Endothelial cell of umbilical vein (primary cell): ENCODE measurements around the gene CRHR1. TPM values are rescaled to one million over a fixed set of nuclear protein-coding genes. Genes with fewer than 3 reads are reported as not detected.

ENCODE experiments used
- BruUV-seq: library from RNA; stranded (reverse); fragments of 400-500 nt; replicated peaks from 2 replicates; lab custom pipeline; 2021; lab: Mats Ljungman, UMichigan
- CTCF ChIA-PET: fragments of 300-600, 350-600 bp; sonication (Branson Sonifier 250); formaldehyde crosslinking; loops from one replicate; lab custom pipeline; 2021; ENCODE audit warnings: antibody characterized with exemption, inconsistent platforms; lab: Charles Lee
- POLR2A ChIA-PET: fragments of 300-600, 350-600 bp; sonication (Branson Sonifier 250); formaldehyde crosslinking; loops from one replicate; lab custom pipeline; 2021; ENCODE audit warnings: antibody characterized with exemption, inconsistent platforms; lab: Charles Lee
- DNase-seq: peaks from one replicate; pipeline ENCODE4 v3.0.0-alpha.2; 2011; ENCODE audit warnings: low read depth, low spot score
- FAIRE-seq: peaks from 2 replicates; lab custom pipeline; 2011; peaks lifted over from hg19 to GRCh38; lab: Jason Lieb, UNC
- H2AFZ ChIP-seq: 2 replicates; pipeline ENCODE4 v1.6.0; 2012; ENCODE audit warnings: low read depth, low read length, control low read depth, inconsistent platforms
- H3K27ac ChIP-seq: 2 replicates; pipeline ENCODE4 v1.5.1; 2011; ENCODE audit warnings: low read depth, mild to moderate bottlenecking, control low read depth, low read length, moderate library complexity; ENCODE audit not compliant: insufficient read depth
- H3K27me3 ChIP-seq, 2 experiments: 2 replicates each; pipeline versions ENCODE4 v1.6.0 to v1.6.1; 2011; ENCODE audit warnings: low read length in 2 of 2, mixed read lengths in 1 of 2; ENCODE audit not compliant: control insufficient read depth in 2 of 2, insufficient read depth in 2 of 2
- H3K36me3 ChIP-seq, 2 experiments: 2 replicates in 1 of 2; 3 replicates in 1 of 2; pipeline ENCODE4 v1.5.1; 2011; ENCODE audit warnings: low read length in 2 of 2, mild to moderate bottlenecking in 1 of 2, moderate library complexity in 1 of 2; ENCODE audit not compliant: control insufficient read depth in 2 of 2, insufficient read depth in 2 of 2; ENCODE audit errors: extremely low read depth in 1 of 2
- H3K4me1 ChIP-seq: 3 replicates; pipeline ENCODE4 v1.5.1; 2011; ENCODE audit warnings: mild to moderate bottlenecking, low read length; ENCODE audit not compliant: control insufficient read depth, insufficient read depth; ENCODE audit errors: extremely low read depth
- H3K4me2 ChIP-seq: 2 replicates; pipeline ENCODE4 v1.6.1; 2011; ENCODE audit warnings: low read length, control low read depth, mixed read lengths; ENCODE audit not compliant: insufficient read depth
- H3K4me3 ChIP-seq, 3 experiments: fragments of 200-600 bp in 1 of 3; sonication (generic), shearing (Covaris generic) in 1 of 3; replicated peaks in 1 of 3; 2 replicates each; pipeline ENCODE4 v1.5.1; 2011 to 2016; ENCODE audit warnings: control low read depth in 3 of 3, low read length in 3 of 3, mild to moderate bottlenecking in 2 of 3, inconsistent platforms in 1 of 3, low read depth in 1 of 3, moderate library complexity in 1 of 3; ENCODE audit not compliant: insufficient read depth in 1 of 3
- H3K79me2 ChIP-seq: 2 replicates; pipeline ENCODE4 v1.6.0; 2012; ENCODE audit warnings: low read length, inconsistent platforms; ENCODE audit not compliant: control insufficient read depth, insufficient read depth
- H3K9ac ChIP-seq: replicated peaks from 2 replicates; pipeline ENCODE3; 2011; ENCODE audit warnings: low read length, control low read depth; ENCODE audit not compliant: insufficient read depth; ENCODE audit errors: extremely low read depth
- H3K9me1 ChIP-seq: replicated peaks from 3 replicates; pipeline ENCODE4 v1.6.0; 2011; ENCODE audit warnings: mild to moderate bottlenecking, low read length; ENCODE audit not compliant: control insufficient read depth, insufficient read depth; ENCODE audit errors: extremely low read depth
- H3K9me3 ChIP-seq: replicated peaks from 2 replicates; pipeline ENCODE4 v1.5.1; 2012; ENCODE audit warnings: low read length, inconsistent platforms; ENCODE audit not compliant: control insufficient read depth, insufficient read depth
- H4K20me1 ChIP-seq: replicated peaks from 2 replicates; pipeline ENCODE3; 2011; ENCODE audit warnings: mild to moderate bottlenecking, low read length; ENCODE audit not compliant: control insufficient read depth, insufficient read depth; ENCODE audit errors: extremely low read depth
- CTCF ChIP-seq, 2 donors: IDR thresholded peaks; 1 replicate in 1 of 2; 2 replicates in 1 of 2; pipeline ENCODE4 v1.5.1; 2011; ENCODE audit warnings: low read length in 2 of 2, mild to moderate bottlenecking in 2 of 2, moderate library complexity in 2 of 2, control low read depth in 1 of 2, inconsistent platforms in 1 of 2, low read depth in 1 of 2; ENCODE audit not compliant: insufficient read depth in 1 of 2; ENCODE audit errors: extremely low read depth in 1 of 2
- EZH2 ChIP-seq: IDR thresholded peaks from 2 replicates; pipeline ENCODE4 v1.6.1; 2012; ENCODE audit warnings: borderline replicate concordance, low read depth, mild to moderate bottlenecking, moderate library complexity, low read length, inconsistent platforms; ENCODE audit not compliant: severe bottlenecking
- FOS ChIP-seq: IDR thresholded peaks from 2 replicates; pipeline ENCODE4 v1.6.1; 2011; ENCODE audit warnings: mild to moderate bottlenecking, low read length, moderate library complexity, borderline replicate concordance; ENCODE audit not compliant: insufficient read depth
- GATA2 ChIP-seq: IDR thresholded peaks from 2 replicates; pipeline ENCODE4 v1.7.0; 2011; ENCODE audit warnings: low read depth, mild to moderate bottlenecking, moderate library complexity, mixed read lengths, low read length; ENCODE audit not compliant: insufficient read length, insufficient read depth
- JUN ChIP-seq: IDR thresholded peaks from 2 replicates; pipeline ENCODE4 v1.6.1; 2011; ENCODE audit warnings: borderline replicate concordance, low read depth; ENCODE audit not compliant: insufficient read length, insufficient read depth
- POLR2A ChIP-seq: IDR thresholded peaks from 2 replicates; pipeline ENCODE4 v1.6.1; 2012; ENCODE audit warnings: low read depth, mild to moderate bottlenecking, control low read depth, low read length
- POLR2AphosphoS5 ChIP-seq: IDR thresholded peaks from 2 replicates; pipeline ENCODE4 v1.6.1; 2012; ENCODE audit warnings: low read depth, mild to moderate bottlenecking, control low read depth, low read length, moderate library complexity; ENCODE audit not compliant: insufficient read depth
- dilution Hi-C: fragments of 300-500 bp; cut with MboI; formaldehyde crosslinking; loops from one replicate; pipeline ENCODE4 v1.15.0; 2019; ENCODE audit warnings: low sequenced_read_pairs; ENCODE audit not compliant: extremely low pct_ligation_motif_present
- intact Hi-C: fragments of 100-400 bp; cut with micrococcal nuclease; formaldehyde crosslinking; loops from one replicate; pipeline ENCODE4 v1.10.0; 2022
- polyA plus RNA-seq, 4 experiments: library from polyadenylated mRNA; depleted of rRNA in 3 of 4; stranded (reverse) in 3 of 4; unstranded in 1 of 4; fragments of >200 nt; gene quantifications; 2 replicates each; pipeline versions ENCODE4 v1.2.1 to v1.2.3, GENCODE V29; 2011 to 2012; ENCODE audit warnings: missing spikeins in 1 of 4
- total RNA-seq: library from RNA; stranded (reverse); gene quantifications from 2 replicates; pipeline ENCODE4 v1.2.3, GENCODE V29; 2021

Gene CRHR1
- total and polyA plus RNA-seq, 2 donors (not counting 3 experiments of a cell fraction or from before 2014, with no cell fraction given): not detected

DNA sequence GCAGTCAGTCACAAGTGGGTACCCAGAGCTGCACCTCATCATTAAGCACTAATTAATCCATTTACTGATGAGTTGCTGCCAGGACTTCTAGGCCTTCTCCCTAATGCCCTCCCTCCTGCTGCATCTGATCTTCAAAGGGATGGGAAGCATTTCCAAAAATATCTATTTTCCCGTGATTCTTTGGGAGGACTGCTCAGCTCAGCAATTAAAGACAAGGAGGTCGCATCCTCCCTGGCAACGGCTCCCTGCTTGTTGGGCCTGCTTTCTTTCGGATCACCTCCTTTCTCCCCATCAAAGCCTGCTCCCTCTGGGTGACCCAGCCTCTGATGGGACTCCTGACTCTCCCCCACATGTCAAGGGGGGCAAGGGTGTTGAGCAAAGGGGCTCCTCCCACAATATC is 34.6 kb downstream of the CRHR1 start:
- H3K27me3 ChIP-seq: no peaks in the 10 kb centered on the region
- no peak overlapping the region for H2AFZ ChIP-seq
- H4K20me1 ChIP-seq: no peaks in the 10 kb centered on the region
- FAIRE-seq: no peak
- no peak overlapping the region for H3K9ac ChIP-seq
- H3K36me3 ChIP-seq: no peaks in the 10 kb centered on the region
- no peak overlapping the region for H3K4me3 ChIP-seq
- H3K4me2 ChIP-seq: no peak overlapping the region
- H3K27ac ChIP-seq: no peak overlapping the region
- dilution Hi-C loops (no loop called here), intact Hi-C loops (no loop called here)
- TF ChIP-seq EZH2 (no peak), CTCF (IDR thresholded peaks at IDR 0.05; ENCODE audit: extremely low read depth in 1 of 2, insufficient read depth in 1 of 2, low read depth in 1 of 2, low read length in 2 of 2) (no peak), GATA2 (no peak), JUN (no peak), POLR2A (no peak), POLR2AphosphoS5 (no peak), FOS (no peak)
- no TSS peak for BruUV-seq
- H3K9me1 ChIP-seq: no peaks in the 10 kb centered on the region
- no peaks in the 10 kb centered on the region for H3K79me2 ChIP-seq
- no peak for DNase-seq
- CTCF ChIA-PET: interaction anchor here (3.6 to 3.9 kb wide), 2 partner anchors 13 to 179 kb away, joined by 17 to 25 read pairs; no protein-coding TSS in a partner anchor
- POLR2A ChIA-PET: no interaction called here
- no peaks in the 10 kb centered on the region for H3K9me3 ChIP-seq
- H3K4me1 ChIP-seq: no peaks in the 10 kb centered on the region
